NOMO-1 treated with DMSO at 0.1 percent for 48 hours (cell line): ENCODE data around the gene ZFP57.

ENCODE experiments used
- DNase-seq: peaks from one replicate; lab custom pipeline; 2025; ENCODE audit not compliant: unreplicated experiment; lab: John Stamatoyannopoulos, UW

ZFP57 gene

GRCh38 chr6:29656157-29656556 is 24.8 kb downstream of the ZFP57 start:
- no peak for DNase-seq

- no peak for DNase-seq
These were observed 25.3 kb downstream of the ZFP57 start for GRCh38 chr6:29655658-29656057.

- peak; percentile 78 for DNase-seq
These were observed 27.4 kb downstream of the ZFP57 start for GRCh38 chr6:29653452-29654038.

- no peak for DNase-seq
These were observed 28.8 kb downstream of the ZFP57 start for GRCh38 chr6:29652198-29652584.

- peak; percentile 40 for DNase-seq
These were observed 29.3 kb downstream of the ZFP57 start for GRCh38 chr6:29651413-29652197.

- DNase-seq = peak; percentile 97
These were observed 31.0 kb downstream of the ZFP57 start for GRCh38 chr6:29649701-29650673.

- DNase-seq = peak; percentile 7
These were observed 32.9 kb downstream of the ZFP57 start for GRCh38 chr6:29647927-29648642.

- peak; percentile 20 for DNase-seq
These were observed 39.4 kb downstream of the ZFP57 start for GRCh38 chr6:29641430-29642148.

- DNase-seq = no peak
These were observed 43.7 kb downstream of the ZFP57 start for GRCh38 chr6:29637247-29637646.

- no peak for DNase-seq
These were observed 47.4 kb downstream of the ZFP57 start for GRCh38 chr6:29633534-29633905.

- peak; percentile 63 for DNase-seq
These were observed 48.0 kb downstream of the ZFP57 start, which contains the start of gene GABBR1 for GRCh38 chr6:29632789-29633533. GABBR1 (minus strand) TSS chr6:29633183; CDS start chr6:29632385, 798 bp downstream.

- DNase-seq = no peak
These were observed 48.9 kb downstream of the ZFP57 start for GRCh38 chr6:29631860-29632731.

GRCh38 chr6:29631209-29631810 is 49.6 kb downstream of the ZFP57 start:
- no peak for DNase-seq

GRCh38 chr6:29630315-29630714 is 50.6 kb downstream of the ZFP57 start:
- no peak for DNase-seq

GRCh38 chr6:29629571-29629970 is 51.4 kb downstream of the ZFP57 start:
- no peak for DNase-seq

- peak; percentile 52 for DNase-seq
These were observed 52.3 kb downstream of the ZFP57 start for GRCh38 chr6:29628419-29629281.

GRCh38 chr6:29627755-29628418 is 53.1 kb downstream of the ZFP57 start:
- DNase-seq = peak; percentile 72
